Brain microvascular endothelial cell (primary cell): ENCODE data around the gene DCUN1D1.
"Not testable (repeated sequence)": the region's sequence is repeated elsewhere in the genome, so short reads cannot be mapped to it uniquely, and the experiment has no call there.

Experiments
- DNase-seq: peaks from one replicate; pipeline ENCODE4 v3.0.0-alpha.2; 2020
- H3K27ac ChIP-seq: fragments of 250-450 bp; sonication (Bioruptor Pico); 2 replicates; pipeline ENCODE4 v1.5.1; 2020; ENCODE audit warnings: mild to moderate bottlenecking, moderate library complexity
- H3K27me3 ChIP-seq: fragments of 250-450 bp; sonication (Bioruptor Pico); replicated peaks from 2 replicates; pipeline ENCODE4 v1.5.1; 2020; ENCODE audit warnings: mild to moderate bottlenecking
- H3K36me3 ChIP-seq: fragments of 250-450 bp; sonication (Bioruptor Pico); replicated peaks from 2 replicates; pipeline ENCODE4 v1.5.1; 2020; ENCODE audit warnings: mild to moderate bottlenecking
- H3K4me3 ChIP-seq: 2 replicates; pipeline ENCODE4 v1.5.1; 2011; ENCODE audit warnings: low read depth, mild to moderate bottlenecking, control low read depth, low read length, moderate library complexity
- in situ Hi-C: cut with HindIII; loops from 2 replicates; pipeline ENCODE4 v1.10.0; 2017; ENCODE audit warnings: low sequenced_read_pairs, low pct_ligation_motif_present
- TF ChIP-seq, protein P1 (sequence below): IDR thresholded peaks from 2 replicates; pipeline ENCODE4 v1.5.1; 2011; ENCODE audit warnings: low read depth, mild to moderate bottlenecking, moderate library complexity, low read length, control low read depth, inconsistent platforms; ENCODE audit errors: missing control alignments

The DCUN1D1 gene

DNA sequence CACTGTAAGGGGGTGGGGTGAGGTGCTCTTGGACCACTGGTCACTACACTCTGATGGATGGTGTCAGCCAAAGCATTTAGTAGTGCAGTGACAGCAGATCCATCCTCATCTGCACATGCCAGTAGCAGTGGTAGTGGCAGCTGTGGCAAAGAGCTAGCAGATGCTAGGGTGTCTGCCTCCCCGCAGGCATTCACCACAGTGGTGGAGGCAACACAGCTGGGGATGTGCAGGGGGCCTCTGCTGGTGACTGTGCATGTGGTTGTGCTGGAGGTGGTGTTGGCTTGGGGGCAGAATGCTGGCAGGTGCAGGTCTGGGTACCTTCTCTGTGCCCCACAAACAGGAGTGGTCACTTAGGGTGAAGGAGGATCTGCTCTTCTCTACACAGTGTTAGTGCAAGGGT is 19.4 kb upstream of the DCUN1D1 start:
- no peak for DNase-seq
- TF ChIP-seq, protein P1, sequence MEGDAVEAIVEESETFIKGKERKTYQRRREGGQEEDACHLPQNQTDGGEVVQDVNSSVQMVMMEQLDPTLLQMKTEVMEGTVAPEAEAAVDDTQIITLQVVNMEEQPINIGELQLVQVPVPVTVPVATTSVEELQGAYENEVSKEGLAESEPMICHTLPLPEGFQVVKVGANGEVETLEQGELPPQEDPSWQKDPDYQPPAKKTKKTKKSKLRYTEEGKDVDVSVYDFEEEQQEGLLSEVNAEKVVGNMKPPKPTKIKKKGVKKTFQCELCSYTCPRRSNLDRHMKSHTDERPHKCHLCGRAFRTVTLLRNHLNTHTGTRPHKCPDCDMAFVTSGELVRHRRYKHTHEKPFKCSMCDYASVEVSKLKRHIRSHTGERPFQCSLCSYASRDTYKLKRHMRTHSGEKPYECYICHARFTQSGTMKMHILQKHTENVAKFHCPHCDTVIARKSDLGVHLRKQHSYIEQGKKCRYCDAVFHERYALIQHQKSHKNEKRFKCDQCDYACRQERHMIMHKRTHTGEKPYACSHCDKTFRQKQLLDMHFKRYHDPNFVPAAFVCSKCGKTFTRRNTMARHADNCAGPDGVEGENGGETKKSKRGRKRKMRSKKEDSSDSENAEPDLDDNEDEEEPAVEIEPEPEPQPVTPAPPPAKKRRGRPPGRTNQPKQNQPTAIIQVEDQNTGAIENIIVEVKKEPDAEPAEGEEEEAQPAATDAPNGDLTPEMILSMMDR: no peak
- in situ Hi-C loops: no loop called here

DNA sequence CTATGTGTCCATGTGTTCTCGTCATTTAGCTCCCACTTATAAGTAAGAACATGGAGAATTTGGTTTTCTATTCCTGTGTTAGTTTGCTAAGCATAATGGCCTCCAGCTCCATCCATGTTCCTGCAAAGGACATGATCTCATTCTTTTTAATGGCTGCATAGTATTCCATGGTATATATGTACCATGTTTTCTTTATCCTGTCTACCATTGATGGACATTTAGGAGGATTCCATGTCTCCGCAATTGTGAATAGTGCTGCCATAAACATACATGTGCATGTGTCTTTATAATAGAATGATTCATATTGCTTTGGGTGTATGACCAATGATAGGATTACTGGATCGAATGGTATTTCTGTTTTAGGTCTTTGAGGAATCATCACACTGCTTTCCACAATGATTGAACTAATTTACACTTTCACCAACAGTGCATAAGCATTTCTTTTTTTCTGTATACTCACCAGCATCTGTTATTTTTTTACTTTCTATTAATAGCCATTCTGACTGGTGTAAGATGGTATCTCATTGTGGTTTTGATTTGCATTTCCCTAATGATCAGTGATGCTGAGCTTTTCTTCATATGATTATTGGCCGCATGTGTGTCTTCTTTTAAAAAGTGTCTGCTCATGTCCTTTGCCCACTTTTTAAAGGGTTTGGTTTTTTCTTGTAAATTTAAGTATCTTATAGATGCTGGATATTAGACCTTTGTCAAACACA is 13.3 kb upstream of the DCUN1D1 start:
- in situ Hi-C loops, DNase-seq, H3K27me3 ChIP-seq, H3K4me3 ChIP-seq, H3K36me3 ChIP-seq, H3K27ac ChIP-seq: not testable (repeated sequence)

More for the DNA sequence above, 19.4 kb upstream of the DCUN1D1 start:
- Histone ChIP-seq H3K4me3 (no peak overlapping the region), H3K36me3 (no peaks in the 10 kb centered on the region), H3K27me3 (no peaks in the 10 kb centered on the region), H3K27ac (no peak overlapping the region)

GRCh38 chr3:182989566-182989965 is 9.2 kb upstream of the DCUN1D1 start:
- Histone ChIP-seq H3K4me3 (no peak overlapping the region), H3K27me3 (no peaks in the 10 kb centered on the region), H3K27ac (no peak overlapping the region), H3K36me3 (no peaks in the 10 kb centered on the region)
- DNase-seq: no peak
- TF ChIP-seq, protein P1: no peak
- in situ Hi-C loops: no loop called here

GRCh38 chr3:182986021-182986420 is 5.7 kb upstream of the DCUN1D1 start:
- H3K27me3 ChIP-seq: no peaks in the 10 kb centered on the region
- DNase-seq: no peak
- in situ Hi-C loops: no loop called here
- no peak overlapping the region for H3K4me3 ChIP-seq
- TF ChIP-seq, protein P1: no peak
- no peak overlapping the region for H3K27ac ChIP-seq
- no peaks in the 10 kb centered on the region for H3K36me3 ChIP-seq

DNA sequence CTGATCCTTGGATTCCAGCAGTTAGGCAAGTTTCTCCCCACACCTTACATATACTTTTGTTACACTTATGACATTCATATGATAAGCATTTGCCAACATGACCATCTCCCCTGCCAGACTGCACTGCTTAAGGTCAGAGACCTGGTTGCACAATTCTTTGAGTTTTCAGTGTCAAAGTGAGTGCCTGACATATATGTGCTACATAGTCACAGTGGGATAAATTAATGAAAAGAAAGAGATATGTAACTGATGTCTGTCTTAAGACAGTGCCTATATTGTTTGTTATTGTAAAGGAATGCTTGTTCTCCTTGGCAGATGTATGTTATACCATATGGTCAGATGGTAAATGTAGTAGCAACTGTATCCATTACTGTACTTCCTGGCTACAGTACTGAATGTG is 3.5 kb upstream of the DCUN1D1 start:
- H3K27me3 ChIP-seq: no peaks in the 10 kb centered on the region
- in situ Hi-C loops: no loop called here
- no peak overlapping the region for H3K4me3 ChIP-seq
- DNase-seq: no peak
- no peak overlapping the region for H3K27ac ChIP-seq
- TF ChIP-seq, protein P1: no peak
- H3K36me3 ChIP-seq: no peaks in the 10 kb centered on the region

DNA sequence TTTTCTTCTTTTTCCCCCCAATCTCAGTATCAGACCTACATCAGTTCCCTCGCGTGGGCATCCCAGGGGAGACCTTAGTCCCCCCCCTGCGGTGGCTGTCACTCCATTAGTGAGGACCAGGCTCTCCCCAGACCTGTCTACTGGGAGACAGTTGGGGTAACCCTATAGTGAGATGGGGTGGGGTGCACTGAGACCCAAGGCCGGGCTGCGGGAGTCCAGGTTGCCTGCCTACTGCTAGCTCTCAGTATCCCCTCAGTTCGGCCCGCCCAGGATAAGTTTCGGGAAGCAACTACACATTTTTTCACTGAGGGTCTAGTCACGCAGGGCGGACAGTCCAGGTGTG is 671 bp upstream of the DCUN1D1 start:
- Histone ChIP-seq H3K27ac (no peak overlapping the region), H3K36me3 (no peaks in the 10 kb centered on the region), H3K4me3 (peak overlapping the region; percentile 75), H3K27me3 (no peaks in the 10 kb centered on the region)
- no peak for DNase-seq
- TF ChIP-seq, protein P1: no peak
- in situ Hi-C loops: no loop called here
